ENCODE results near the gene PEAK1.

GRCh38 chr15:77436822-77437221 lies 16.9 kb upstream of the PEAK1 start:
- TF ChIP-seq ZNF302 (tag by site-specific recombination; IDR thresholded peaks at IDR 0.05; ENCODE audit: low read depth) (no peak), HOXA7 (CRISPR knock-in tag; IDR thresholded peaks at IDR 0.05; ENCODE audit: borderline replicate concordance) (no peak), CTCF (tag by site-specific recombination; IDR thresholded peaks at IDR 0.05) (no peak), REST (tag by site-specific recombination; IDR thresholded peaks at IDR 0.05) (no peak), ZBTB17 (tag by site-specific recombination; IDR thresholded peaks at IDR 0.05) (no peak), ZNF843 (tag by site-specific recombination; IDR thresholded peaks at IDR 0.05) (no peak), ZNF146 (tag by site-specific recombination; IDR thresholded peaks at IDR 0.05) (no peak), ZBTB10 (tag by site-specific recombination; IDR thresholded peaks at IDR 0.05) (no peak), ZNF324 (tag by site-specific recombination; IDR thresholded peaks at IDR 0.05) (no peak), ZNF785 (tag by site-specific recombination; IDR thresholded peaks at IDR 0.05) (no peak), ZNF138 (tag by site-specific recombination; IDR thresholded peaks at IDR 0.05; ENCODE audit: borderline replicate concordance) (no peak), YY1 (tag by site-specific recombination; IDR thresholded peaks at IDR 0.05) (no peak), ZNF133 (tag by site-specific recombination; IDR thresholded peaks at IDR 0.05) (no peak), ZNF777 (tag by site-specific recombination; IDR thresholded peaks at IDR 0.05; ENCODE audit: borderline replicate concordance) (no peak)

Data from HEK293 (cell line).